Stimulated activated CD8-positive, alpha-beta memory T cell treated with anti-CD3 and anti-CD28 coated beads, Interleukin-7, amount 100 ng/mL, for 48 hours (primary cell): ENCODE data around the gene UBR2.
A peak's percentile ranks its signal among the peaks of the same experiment; 100 is the strongest.
"Not testable (repeated sequence)": the region's sequence is repeated elsewhere in the genome, so short reads cannot be mapped to it uniquely, and the experiment has no call there.

Experiments
- DNase-seq, 2 donors: peaks; one replicate each; pipeline ENCODE4 v3.0.0-alpha.2; 2020; ENCODE audit warnings: low read depth in 1 of 2; ENCODE audit errors: extremely low read depth in 1 of 2

UBR2 gene

DNA sequence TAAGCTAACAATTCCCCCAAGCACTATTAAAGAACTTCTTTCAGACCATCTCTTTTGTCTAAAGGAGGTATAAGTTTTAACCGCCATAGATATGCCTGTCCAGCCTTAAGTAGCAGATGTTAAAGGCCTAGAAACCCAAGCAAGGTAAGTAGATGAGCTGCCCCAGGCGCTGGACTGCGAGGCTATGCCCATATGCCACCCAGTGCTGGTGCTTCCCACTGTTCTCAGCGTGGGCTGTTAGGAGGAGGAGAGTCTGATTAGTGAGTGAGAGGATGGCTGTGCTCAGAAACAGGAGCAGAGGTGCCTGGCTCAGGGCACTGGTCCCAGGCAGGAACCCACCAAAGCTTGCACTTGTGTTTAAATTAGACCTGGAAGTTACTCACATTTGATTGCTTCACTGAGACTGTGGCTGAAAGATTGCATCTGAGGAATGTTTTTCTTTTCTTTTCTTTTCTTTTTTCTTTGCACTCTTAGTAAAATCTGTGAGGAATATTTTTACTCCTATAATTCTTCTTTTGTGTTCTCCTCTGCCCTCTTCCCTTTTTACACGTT is 126.4 kb downstream of the UBR2 start:
- DNase-seq, result no peak

- DNase-seq, result no peak
Observed at GRCh38 chr6:42690872-42691271, 127.0 kb downstream of the UBR2 start.

GRCh38 chr6:42692137-42692911 is 128.5 kb downstream of the UBR2 start:
- peak; percentile 5 to 23 for DNase-seq

DNA sequence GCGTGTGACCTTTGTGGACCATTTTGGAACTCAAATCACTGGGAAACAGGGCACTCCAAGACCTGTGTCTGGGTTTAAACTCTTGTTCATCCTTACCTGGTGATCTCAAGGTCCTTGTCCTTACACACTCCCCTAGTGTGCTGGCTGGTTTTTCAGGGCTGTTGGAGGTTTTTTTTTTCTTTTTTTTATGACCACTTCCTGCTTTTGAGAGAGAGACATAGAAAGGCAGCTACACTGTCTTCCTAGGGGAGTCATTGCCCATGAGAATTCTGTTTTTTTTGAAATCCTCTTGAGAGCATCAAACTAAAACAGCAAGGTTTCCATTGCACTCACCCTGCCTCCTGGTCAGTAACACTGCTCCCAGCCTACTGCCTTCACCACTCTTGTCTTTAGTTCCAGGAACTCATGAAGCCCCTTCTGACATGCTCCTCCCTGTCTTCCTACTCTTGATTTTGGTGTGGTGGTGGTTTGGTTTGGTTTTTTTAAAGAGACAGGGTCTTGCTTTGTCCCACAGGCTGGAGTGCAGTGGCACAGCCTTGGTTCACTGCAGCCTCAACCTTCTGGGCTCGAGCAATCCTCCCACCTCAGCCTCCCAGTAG is 130.0 kb downstream of the UBR2 start:
- no peak for DNase-seq

DNA sequence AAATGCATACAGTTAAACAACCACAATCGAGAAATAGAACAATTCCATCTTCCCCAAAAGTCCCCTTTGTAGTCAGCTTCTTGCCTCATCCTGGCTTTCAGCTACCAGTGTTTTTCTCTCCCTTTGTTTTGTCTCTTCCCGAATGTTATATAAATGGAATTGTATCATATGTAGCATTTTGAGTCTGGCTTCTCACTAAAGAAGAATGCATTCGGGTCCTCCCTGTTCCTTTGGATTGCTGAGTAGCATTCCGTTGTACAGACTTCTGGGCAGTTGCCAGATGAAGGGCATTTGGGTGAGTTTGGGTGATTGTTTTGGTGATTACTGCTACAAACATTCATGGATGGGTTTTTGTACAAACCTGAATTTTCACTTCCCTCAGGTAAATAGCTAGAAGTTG is 130.8 kb downstream of the UBR2 start:
- DNase-seq, result no peak

DNA sequence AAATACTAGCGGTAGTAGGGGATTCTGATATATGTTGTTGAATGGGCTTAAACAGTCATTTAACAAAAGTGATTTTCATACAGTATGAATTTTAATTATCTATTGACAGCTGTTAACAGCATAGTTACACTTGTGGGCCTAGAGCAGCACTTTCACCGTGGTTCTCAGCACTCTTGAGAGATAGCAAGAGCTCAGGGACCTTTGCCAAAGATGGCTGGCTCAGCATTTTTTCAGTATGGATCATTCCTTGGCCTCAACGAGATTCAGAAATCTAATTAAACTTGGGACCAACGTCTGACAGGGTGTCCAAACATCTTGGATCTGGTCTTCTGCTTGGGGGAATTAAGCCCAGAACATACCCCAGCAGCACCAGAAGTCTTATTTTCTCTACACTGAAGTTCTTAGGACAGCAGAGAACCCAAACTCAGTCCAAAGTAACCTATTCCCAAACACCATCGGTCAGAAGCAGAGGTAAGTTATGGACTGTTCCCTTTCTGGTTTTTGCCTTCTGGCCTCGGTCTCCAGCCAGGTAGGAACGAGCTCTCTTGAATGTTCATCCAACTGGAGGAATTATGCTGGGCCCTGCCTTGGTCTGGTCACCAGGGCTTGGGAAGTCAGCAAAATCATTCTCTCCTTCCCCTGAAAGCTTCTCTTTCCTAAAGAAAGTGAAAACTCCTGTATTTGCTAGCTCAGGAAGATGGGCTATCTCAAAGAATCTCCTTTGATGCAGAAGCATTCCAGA is 132.9 kb downstream of the UBR2 start:
- DNase-seq, result no peak

GRCh38 chr6:42697268-42697655 is 133.4 kb downstream of the UBR2 start:
- DNase-seq, result no peak

DNA sequence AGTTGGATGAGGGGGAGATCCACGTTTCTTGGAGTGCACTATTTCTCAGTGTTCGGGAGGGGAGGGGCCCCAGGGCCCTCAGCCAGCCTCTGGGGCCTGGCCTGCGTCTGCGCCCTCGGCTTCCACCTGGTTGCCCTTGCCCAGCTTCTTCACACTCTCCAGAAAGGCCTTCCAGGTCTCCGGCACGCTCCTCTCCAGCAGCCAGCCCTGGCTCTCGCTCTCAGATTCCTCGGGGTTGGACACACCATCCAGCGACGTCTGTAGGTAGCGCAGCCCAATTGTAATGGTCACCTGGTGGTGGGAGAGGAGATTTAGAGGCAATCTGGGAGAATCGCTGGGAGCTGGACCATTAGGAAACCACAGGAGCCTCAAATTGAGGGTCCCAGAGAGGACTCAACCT is 134.4 kb downstream of the UBR2 start:
- DNase-seq, result no peak

DNA sequence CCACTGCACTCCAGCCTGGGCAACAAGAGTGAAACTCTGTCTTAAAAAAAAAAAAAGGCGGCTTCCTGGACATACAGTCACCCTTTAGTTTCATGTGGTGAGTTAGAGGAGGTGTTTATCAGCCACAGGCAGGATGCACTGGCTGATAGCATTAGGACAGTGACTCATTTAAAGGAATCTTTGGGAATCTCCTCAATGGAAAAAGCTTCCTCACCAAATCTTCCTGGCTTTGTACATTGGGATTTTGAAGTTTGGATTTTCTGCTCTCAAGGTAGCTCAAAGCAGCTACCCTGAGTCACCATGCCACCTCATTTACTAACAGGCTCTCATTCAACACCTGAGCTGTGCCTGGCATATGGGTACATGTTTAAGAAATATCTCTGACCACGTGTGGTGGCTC is 138.4 kb downstream of the UBR2 start:
- DNase-seq, result no peak

DNA sequence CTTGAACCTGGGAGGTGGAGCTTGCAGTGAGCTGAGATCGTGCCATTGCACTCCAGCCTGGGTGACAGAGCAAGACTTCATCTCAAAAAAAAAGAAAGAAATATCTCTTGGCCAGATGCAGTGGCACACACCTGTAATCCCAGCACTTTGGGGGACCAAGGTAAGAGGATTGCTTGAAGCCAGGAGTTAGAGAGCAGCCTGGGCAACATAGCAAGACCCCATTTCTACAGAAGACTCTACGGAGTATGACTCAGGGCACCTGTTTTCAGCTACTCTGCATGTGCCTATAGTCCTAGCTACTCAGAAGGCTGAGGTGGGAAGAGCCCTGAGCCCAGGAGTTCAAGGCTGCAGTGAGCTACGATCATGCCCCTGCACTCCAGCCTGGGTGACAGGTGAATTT is 139.0 kb downstream of the UBR2 start:
- not testable (repeated sequence) for DNase-seq

DNA sequence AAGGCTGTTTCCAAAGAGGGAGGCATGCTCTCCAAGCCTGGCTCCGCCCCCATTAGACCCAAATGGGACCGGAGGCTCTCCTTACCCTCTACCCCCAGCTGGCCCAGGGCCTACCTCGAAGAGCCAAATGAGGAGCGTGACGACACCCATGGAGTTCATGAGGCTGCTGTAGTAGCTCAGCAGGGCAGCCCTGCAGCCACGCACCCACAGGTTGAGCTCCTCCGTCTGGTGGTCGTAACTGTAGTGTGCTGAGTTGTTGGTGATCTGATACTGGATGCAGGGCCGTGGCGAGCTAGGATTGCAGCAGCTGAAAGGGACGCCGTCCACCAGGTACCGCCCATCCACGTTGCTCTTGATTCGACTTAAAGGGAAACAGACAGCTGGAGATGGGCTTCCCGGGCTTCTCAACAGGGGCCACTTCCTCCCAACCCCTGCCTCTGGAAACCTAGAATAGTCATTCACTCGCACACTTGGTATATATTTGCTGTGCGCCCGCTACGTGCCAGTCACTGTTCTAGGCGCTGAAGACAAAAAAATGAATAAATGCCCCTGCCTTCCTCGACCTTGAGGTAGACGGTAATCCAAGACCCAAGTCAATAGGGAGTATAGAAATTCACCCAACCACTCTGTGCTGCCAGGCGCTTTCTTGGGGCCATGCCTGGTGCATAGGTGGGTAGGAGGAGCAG is 140.6 kb downstream of the UBR2 start:
- DNase-seq, result no peak

DNA sequence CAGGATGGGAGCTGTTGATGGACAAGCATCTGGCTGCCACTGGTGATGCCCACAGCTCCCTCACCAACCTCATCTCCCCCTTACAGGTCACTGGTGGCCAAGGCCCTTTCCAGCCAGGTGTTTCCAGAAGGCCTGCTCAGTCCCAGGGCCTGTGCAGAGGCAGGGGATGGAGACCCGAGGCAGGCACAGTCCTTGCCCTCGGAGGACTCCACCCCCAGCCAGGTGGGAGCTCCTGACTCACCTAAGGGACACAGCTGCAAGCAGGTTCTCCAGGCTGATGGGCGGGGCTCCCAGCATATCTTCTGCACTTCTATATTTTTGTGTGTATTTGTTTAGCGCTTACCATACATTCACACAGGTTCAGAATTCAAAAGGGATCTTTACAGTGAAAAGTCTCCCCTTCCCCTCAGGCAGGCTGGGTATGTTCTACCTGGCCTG is 141.1 kb downstream of the UBR2 start:
- no peak for DNase-seq

DNA sequence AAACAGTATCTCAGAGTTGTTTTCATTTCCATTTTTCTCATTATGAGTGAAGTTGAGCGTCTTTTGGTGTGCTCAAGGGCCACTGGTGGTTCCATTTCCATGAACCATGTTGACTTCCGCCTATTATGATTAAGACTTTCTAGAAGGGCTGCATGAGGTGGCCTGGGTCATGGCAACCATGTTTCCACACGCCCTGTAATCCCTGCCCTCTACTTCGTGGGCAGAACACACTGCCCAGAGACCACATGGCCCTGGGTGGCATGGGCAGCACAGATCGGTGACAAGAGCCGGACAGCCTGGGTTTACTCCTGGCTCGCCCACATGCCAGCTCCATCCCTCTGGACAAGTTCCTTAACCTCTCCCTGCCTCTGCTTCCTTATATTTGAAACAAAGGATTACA is 143.8 kb downstream of the UBR2 start:
- no peak for DNase-seq

GRCh38 chr6:42708096-42708495 is 144.3 kb downstream of the UBR2 start:
- DNase-seq, result no peak

DNA sequence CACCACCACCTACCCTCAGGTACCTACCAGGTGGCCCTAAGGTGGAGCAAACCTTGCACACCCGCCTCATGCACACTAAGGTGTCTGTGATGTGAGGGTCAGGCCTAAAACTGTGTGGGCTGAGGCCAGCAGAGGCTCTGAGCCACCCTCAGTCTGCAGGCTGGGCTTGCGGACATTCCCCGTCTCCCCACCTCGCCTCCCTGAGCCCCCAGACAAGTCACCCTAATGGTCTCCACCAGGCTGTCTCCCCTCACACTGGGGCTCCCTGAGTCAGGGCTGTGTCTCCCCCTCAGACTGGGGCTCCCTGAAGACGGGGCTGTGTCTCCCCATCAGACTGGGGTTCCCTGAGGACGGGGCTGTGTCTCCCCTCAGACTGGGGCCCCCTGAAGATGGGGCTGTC is 146.0 kb downstream of the UBR2 start:
- DNase-seq, result no peak

DNA sequence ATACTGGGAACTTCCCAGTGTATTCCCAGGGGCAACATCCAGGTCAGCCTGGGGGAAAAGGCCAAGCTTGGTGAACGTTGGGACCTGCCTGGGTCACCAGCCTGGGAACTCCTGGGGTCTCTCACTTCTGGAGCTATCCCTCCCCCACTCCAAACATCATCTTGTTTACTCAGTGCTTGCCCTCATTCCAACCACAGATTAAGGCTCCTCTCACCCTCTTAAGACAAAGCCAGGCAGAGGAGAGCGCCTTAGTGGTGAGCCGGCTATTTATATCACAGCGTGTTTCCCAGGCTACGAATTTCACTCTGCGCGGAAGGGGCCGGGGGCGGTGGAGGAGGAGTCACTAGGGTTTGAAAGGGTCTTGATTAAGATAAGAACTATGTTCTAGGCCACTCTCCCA is 146.5 kb downstream of the UBR2 start:
- DNase-seq, result no peak

DNA sequence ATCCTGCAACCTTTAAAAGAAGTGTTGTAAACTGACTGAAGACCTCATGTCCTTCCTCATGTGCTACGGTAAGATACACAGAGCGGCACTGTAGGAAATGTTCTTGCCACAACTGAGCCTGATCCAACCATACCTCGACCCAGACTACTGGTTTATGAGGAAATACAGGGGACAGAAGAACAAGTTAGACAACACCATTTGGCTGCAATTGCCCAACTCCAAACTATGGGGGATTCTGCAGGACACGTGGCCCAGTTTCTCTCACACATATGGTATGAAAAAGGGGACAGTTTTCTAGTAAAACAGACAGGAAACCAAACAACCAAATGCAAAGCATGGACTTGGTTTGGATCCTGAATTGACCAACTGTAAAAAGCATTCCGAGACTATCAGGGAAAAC is 148.1 kb downstream of the UBR2 start:
- DNase-seq, result no peak

GRCh38 chr6:42714098-42714761 is 150.4 kb downstream of the UBR2 start:
- DNase-seq, result no peak

- no peak for DNase-seq
Observed at GRCh38 chr6:42715871-42716270, 152.0 kb downstream of the UBR2 start.

DNA sequence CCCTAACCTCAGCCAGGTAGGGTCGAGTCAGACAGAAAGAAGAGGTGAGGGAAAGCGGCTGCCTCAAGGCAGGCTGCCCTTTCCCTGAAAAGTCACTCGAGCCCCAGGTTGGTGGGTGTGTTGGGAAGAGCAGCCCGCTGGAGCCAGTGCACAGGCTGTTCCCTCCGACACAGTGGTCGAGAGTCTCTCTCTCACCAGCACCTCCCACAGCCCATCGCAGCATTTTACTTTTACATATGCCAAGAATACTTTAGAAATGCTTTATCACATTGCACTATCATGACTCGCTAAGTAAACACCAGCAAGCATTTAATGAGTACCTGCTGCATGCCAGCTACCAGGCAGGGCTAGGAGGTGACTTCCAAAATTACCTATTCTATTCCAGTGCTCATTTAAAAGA is 156.9 kb downstream of the UBR2 start:
- no peak for DNase-seq

DNA sequence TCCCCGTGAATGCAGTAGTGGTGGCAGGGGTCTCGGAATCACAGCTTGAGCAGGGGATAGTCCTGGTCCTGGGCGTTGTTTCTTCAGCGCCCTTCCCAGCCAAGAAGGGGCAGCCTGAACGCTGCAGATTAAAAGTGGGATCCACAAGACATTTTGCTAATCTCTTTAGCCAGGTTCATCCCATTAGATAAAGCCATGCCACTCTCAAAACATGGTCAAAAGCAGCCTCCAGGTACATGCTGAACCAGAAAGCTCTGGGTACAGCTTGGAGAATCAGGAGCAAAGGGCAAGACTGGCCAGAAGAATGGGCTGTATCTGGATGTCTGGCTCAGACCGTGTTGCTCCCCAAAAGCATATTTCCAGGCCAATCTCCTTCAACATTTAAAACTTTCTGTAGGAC is 158.7 kb downstream of the UBR2 start, which contains the start of gene PRPH2:
TSS of gene PRPH2 (minus strand) at position 101 of the 400 bp plus-strand sequence. CDS start 263 bp downstream, outside the sequence.
- no peak for DNase-seq
